ENCODE results near the gene CLASP2. TPM values are rescaled to one million over a fixed set of nuclear protein-coding genes. Genes with fewer than 3 reads are reported as not detected.

Gene CLASP2
- total RNA-seq, 1 donor from 2014 or later, result 75.8 TPM

- intact Hi-C loops (cut with DNase I), result no loop called here
- no peak for TF ChIP-seq CTCF (IDR thresholded peaks at IDR 0.05)
- Histone ChIP-seq H3K27ac (no peak overlapping the region), H3K4me3 (no peak overlapping the region), H3K9me3 (no peaks in the 10 kb centered on the region), H3K27me3 (no peaks in the 10 kb centered on the region), H3K4me1 (peaks cover 0 to 4% of the 10 kb centered on the region in 2 donors), H3K36me3 (no peaks in the 10 kb centered on the region)
- no peak for DNase-seq (ENCODE audit: low spot score in 2 of 2)
Measured at GRCh38 chr3:33749546-33750210, 31.6 kb upstream of the CLASP2 start.

DNA sequence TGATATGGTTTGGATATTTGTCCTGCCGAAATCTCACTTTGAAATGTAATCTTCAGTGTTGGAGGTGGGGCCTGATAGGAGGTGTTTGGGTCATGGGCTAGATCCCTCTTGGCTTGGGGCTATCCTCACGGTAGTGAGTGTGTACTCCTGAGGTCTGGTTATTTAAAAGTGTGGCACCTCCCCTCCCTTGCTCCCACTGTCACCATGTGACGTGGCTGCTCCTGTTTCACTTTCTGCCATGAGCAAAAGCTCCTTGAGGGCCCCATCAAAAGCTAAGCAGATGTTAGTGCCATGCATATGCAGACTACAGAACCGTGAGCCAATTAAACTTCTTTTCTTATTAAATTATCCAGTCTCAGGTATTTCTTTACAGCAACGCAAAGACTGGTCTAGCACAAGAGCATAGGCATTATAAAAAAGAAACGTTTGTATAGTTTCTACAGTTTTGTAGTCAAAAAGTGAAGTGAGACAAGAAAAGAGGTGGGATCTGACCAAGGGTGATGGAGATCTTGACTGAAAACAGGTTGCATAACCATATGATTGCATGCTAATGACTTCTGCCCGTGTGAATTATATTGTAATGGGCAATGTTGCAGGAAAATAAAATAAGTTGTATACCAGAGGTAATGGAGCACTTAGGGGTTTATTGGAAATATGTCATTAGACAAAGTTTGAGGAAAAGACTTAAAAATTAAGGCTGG is 28.5 kb upstream of the CLASP2 start:
- no peak overlapping the region for H3K27ac ChIP-seq
- intact Hi-C loops (cut with DNase I), result no loop called here

DNA sequence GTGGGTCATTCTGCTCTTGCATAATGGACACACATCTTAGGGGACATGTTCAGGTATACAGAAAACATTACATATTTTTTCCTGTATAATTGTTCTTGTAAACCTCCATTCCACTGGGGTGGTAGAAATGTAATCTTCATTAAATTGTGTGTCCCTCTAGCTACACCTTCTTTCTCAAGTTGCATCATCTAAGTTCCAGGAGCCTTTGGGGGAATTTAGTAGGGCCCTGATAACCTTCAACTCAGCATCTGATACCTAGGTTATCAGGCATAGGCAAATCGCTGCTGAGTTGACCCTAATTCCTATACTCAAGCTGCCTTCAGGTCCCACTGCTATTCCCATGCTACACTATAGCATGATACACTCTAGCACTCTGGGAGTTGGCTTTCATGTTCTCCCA is 19.1 kb upstream of the CLASP2 start:
- intact Hi-C loops (cut with DNase I), result no loop called here
- no peaks in the 10 kb centered on the region for H3K27me3 ChIP-seq
- no peaks in the 10 kb centered on the region for H3K36me3 ChIP-seq
- no peak for TF ChIP-seq CTCF (IDR thresholded peaks at IDR 0.05)
- no peak for DNase-seq (ENCODE audit: low spot score in 2 of 2)
- no peak overlapping the region for H3K27ac ChIP-seq
- H3K4me3 ChIP-seq, result no peak overlapping the region
- H3K9me3 ChIP-seq, result no peaks in the 10 kb centered on the region
- no peaks in the 10 kb centered on the region for H3K4me1 ChIP-seq

More for the DNA sequence above, 28.5 kb upstream of the CLASP2 start:
- Histone ChIP-seq H3K27me3 (no peaks in the 10 kb centered on the region), H3K4me1 (peaks cover 0 to 4% of the 10 kb centered on the region in 2 donors), H3K4me3 (no peak overlapping the region), H3K9me3 (no peaks in the 10 kb centered on the region), H3K36me3 (no peaks in the 10 kb centered on the region)
- TF ChIP-seq CTCF (IDR thresholded peaks at IDR 0.05), result no peak
- DNase-seq (ENCODE audit: low spot score in 2 of 2), result no peak

- Histone ChIP-seq H3K4me1 (no peaks in the 10 kb centered on the region), H3K27ac (no peak overlapping the region), H3K4me3 (no peak overlapping the region), H3K36me3 (no peaks in the 10 kb centered on the region), H3K27me3 (no peaks in the 10 kb centered on the region), H3K9me3 (no peaks in the 10 kb centered on the region)
- no peak for DNase-seq (ENCODE audit: low spot score in 2 of 2)
- no peak for TF ChIP-seq CTCF (IDR thresholded peaks at IDR 0.05)
- intact Hi-C loops (cut with DNase I), result no loop called here
Measured at GRCh38 chr3:33732394-33732793, 14.3 kb upstream of the CLASP2 start.

DNA sequence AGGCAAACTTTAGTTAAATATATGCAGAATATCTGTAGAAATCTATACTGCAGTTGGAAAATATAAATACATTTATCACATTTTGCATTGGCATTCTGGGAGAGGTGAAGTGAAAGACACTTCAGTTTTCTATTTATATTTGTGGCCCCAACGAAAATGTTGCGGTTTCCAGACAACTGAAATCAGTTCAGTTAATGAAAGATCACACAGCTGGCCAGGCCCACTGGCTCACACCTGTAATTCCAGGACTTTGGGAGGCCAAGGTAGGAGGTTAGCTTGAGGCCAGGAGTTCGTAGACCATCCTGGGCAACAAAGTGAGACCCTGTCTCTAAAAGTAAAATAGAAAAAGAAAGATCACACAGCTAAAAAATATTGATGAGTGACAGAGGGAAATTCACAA is 11.9 kb upstream of the CLASP2 start:
- Histone ChIP-seq H3K36me3 (no peaks in the 10 kb centered on the region), H3K27me3 (no peaks in the 10 kb centered on the region), H3K9me3 (no peaks in the 10 kb centered on the region), H3K27ac (no peak overlapping the region), H3K4me1 (no peaks in the 10 kb centered on the region), H3K4me3 (no peak overlapping the region)
- intact Hi-C loops (cut with DNase I), result no loop called here
- no peak for DNase-seq (ENCODE audit: low spot score in 2 of 2)
- TF ChIP-seq CTCF (IDR thresholded peaks at IDR 0.05), result no peak
